ENCODE data around the gene GATA5.

The GATA5 gene

DNA sequence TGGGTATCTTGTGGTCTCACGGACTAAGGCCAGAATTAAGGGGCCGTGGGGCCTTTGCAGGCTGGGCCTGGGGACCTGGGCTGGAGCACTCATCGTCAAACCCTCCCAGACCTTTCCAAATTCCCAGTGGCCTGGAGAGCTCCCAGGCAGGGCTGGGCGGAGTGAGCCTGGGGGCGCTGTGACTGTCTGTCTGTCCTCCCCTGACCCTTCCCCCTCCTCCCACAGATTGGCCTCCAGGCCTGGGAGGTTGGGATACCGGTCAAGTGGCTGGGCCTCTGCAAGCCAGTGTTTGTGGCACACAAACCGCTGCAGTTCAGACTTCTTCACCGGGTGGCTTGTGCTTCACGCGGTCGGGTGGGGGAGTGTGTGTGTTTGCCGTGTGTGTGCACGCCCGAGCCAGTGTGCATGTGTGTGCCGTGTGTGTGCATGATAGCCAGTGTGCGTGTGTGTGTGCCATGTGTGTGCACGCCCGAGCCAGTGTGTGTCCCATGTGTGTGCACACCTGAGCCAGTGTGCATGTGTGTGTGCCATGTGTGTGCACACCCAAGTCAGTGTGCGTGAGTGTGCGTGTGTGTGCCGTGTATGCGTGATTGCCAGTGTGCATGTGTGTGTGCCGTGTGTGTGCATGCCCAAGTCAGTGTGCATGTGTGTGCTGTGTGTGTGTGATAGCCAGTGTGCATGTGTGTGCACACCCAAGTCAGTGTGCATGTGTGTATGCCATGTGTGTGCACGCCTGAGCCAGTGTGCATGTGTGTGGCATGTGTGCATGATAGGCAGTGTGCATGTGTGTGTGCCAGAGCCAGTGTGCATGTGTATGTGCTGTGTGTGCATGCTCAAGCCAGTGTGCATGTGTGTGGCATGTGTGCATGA is 54.7 kb downstream of the GATA5 start:
- no peaks in the 10 kb centered on the region for H3K36me3 ChIP-seq (ENCODE audit: control insufficient read depth in 1 of 2, insufficient read depth in 2 of 2, low read depth in 1 of 2, low read length in 2 of 2)
- peak overlapping the region in 1 of 2 experiments; percentile 28 for H3K14ac ChIP-seq (ENCODE audit: low read length in 2 of 2)
- H2BK12ac ChIP-seq (ENCODE audit: low read length in 2 of 2): no peak overlapping the region
- no peaks in the 10 kb centered on the region for H3K79me1 ChIP-seq (replicated peaks; ENCODE audit: low read length, poor library complexity, severe bottlenecking)
- H3K27ac ChIP-seq (ENCODE audit: low read length, poor library complexity, severe bottlenecking): no peak overlapping the region
- no peak overlapping the region for H4K8ac ChIP-seq (ENCODE audit: low read length)
- H3K27me3 ChIP-seq (ENCODE audit: control insufficient read depth in 1 of 2, insufficient read depth in 1 of 2, low read length in 2 of 2): peaks cover 4 to 64% of the 10 kb centered on the region in 2 experiments
- H2AFZ ChIP-seq (ENCODE audit: low read depth, low read length): no peak overlapping the region
- H2BK120ac ChIP-seq (ENCODE audit: low read depth, low read length): no peak overlapping the region
- H2AK5ac ChIP-seq (ENCODE audit: low read length, severe bottlenecking): no peak overlapping the region
- no peak overlapping the region for H2BK5ac ChIP-seq (ENCODE audit: low read depth, low read length, poor library complexity, severe bottlenecking)
- no peak for DNase-seq
- H3K9ac ChIP-seq (ENCODE audit: low read length): no peak overlapping the region
- H3K23ac ChIP-seq (ENCODE audit: low read length in 2 of 2): no peak overlapping the region
- H4K91ac ChIP-seq (ENCODE audit: low read length): peak overlapping the region; percentile 45
- no peak overlapping the region for H3K4ac ChIP-seq (ENCODE audit: low read depth in 1 of 2, low read length in 2 of 2)
- no peak overlapping the region for H3K18ac ChIP-seq (ENCODE audit: low read depth in 1 of 2, low read length in 2 of 2)
- 83% methylated on average over 24 of the region's 24 CpGs for WGBS
- H3K4me3 ChIP-seq (ENCODE audit: insufficient read depth in 1 of 2, low read depth in 1 of 2, low read length in 2 of 2): no peak overlapping the region
- no peak overlapping the region for H3K4me2 ChIP-seq (ENCODE audit: low read length, poor library complexity, severe bottlenecking)
- peaks cover 1% of the 10 kb centered on the region for H3K4me1 ChIP-seq (ENCODE audit: control insufficient read depth, insufficient read depth, low read depth, low read length)
- H2BK15ac ChIP-seq (ENCODE audit: low read depth, poor library complexity, severe bottlenecking): no peak overlapping the region
- no peaks in the 10 kb centered on the region for H3K9me3 ChIP-seq (ENCODE audit: control insufficient read depth, low read length)

DNA sequence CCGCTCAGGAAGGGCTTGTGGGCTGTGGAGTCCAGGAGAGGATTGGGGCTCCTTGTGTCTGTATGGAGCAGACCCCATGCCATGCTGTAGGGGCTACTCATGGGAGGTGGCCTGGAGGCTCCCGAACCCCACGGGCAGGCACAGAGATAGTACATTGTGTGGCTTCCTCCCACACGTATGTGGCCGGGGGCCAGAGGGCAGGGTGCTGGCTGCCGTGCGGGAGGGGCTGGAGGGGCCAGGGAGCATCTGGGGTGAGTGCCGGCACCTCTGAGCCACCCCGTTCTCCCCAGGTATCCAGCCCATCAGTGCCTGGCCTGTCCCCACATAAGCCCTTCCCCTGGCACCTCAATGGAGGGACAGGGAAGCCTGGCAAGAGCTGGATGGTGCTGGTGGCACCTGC is 56.0 kb downstream of the GATA5 start:
- Histone ChIP-seq H3K14ac (ENCODE audit: low read length in 2 of 2) (no peak overlapping the region), H3K79me1 (replicated peaks; ENCODE audit: low read length, poor library complexity, severe bottlenecking) (no peaks in the 10 kb centered on the region), H3K4me2 (ENCODE audit: low read length, poor library complexity, severe bottlenecking) (no peak overlapping the region), H4K91ac (ENCODE audit: low read length) (no peak overlapping the region), H3K4me1 (ENCODE audit: control insufficient read depth, insufficient read depth, low read depth, low read length) (peaks cover 3% of the 10 kb centered on the region), H2AK5ac (ENCODE audit: low read length, severe bottlenecking) (no peak overlapping the region), H2BK5ac (ENCODE audit: low read depth, low read length, poor library complexity, severe bottlenecking) (no peak overlapping the region), H3K9me3 (ENCODE audit: control insufficient read depth, low read length) (no peaks in the 10 kb centered on the region), H3K27me3 (ENCODE audit: control insufficient read depth in 1 of 2, insufficient read depth in 1 of 2, low read length in 2 of 2) (peaks cover 7 to 62% of the 10 kb centered on the region in 2 experiments), H3K4ac (ENCODE audit: low read depth in 1 of 2, low read length in 2 of 2) (no peak overlapping the region), H3K36me3 (ENCODE audit: control insufficient read depth in 1 of 2, insufficient read depth in 2 of 2, low read depth in 1 of 2, low read length in 2 of 2) (no peaks in the 10 kb centered on the region), H3K18ac (ENCODE audit: low read depth in 1 of 2, low read length in 2 of 2) (no peak overlapping the region), H2BK15ac (ENCODE audit: low read depth, poor library complexity, severe bottlenecking) (no peak overlapping the region), H2BK12ac (ENCODE audit: low read length in 2 of 2) (no peak overlapping the region), H3K9ac (ENCODE audit: low read length) (no peak overlapping the region), H3K27ac (ENCODE audit: low read length, poor library complexity, severe bottlenecking) (no peak overlapping the region), H3K23ac (ENCODE audit: low read length in 2 of 2) (no peak overlapping the region), H3K4me3 (ENCODE audit: insufficient read depth in 1 of 2, low read depth in 1 of 2, low read length in 2 of 2) (no peak overlapping the region), H2BK120ac (ENCODE audit: low read depth, low read length) (no peak overlapping the region), H4K8ac (ENCODE audit: low read length) (no peak overlapping the region), H2AFZ (ENCODE audit: low read depth, low read length) (no peak overlapping the region)
- WGBS: 84% methylated on average over 9 of the region's 9 CpGs
- no peak for DNase-seq

DNA sequence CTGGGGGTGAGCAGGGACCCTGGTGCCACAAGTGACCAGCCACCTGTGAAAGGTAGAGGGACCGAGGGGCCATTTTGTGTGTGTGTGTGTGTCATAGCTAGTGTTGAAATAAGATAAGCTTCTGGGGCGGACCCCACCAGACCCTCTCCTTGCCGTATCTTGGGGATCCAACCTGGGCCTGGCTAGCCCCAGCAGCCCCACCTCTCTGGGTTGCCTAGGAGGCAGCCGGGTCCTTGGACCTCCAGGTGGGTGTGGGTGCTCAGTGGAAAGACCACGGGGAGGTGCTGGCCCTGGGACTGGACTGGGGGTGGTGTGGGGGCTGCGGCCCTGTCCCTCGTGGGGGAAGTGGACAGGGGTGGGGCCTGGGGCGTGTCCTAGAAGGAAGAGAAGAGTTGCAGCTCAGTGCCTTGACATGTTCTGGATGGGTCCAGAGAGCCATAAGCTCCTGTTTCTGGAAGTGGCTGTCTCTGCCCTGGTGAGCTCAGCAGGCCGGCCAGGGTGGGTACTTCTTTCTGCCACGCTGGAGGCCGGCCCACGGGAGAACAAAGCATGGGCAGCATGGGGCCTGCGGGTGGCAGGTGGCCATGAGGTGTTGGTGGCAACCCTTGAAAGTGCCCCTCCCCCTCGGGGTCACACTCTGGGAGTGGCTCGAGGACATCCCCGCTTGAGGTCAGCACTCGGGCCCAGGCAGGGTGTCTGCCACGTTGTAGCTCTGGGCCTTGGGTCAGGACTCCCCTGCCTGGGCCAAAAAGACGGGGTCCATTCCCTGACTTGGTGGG is 56.9 kb downstream of the GATA5 start:
- H4K8ac ChIP-seq (ENCODE audit: low read length): no peak overlapping the region
- no peak overlapping the region for H2AK5ac ChIP-seq (ENCODE audit: low read length, severe bottlenecking)
- H2BK12ac ChIP-seq (ENCODE audit: low read length in 2 of 2): no peak overlapping the region
- no peaks in the 10 kb centered on the region for H3K9me3 ChIP-seq (ENCODE audit: control insufficient read depth, low read length)
- peaks cover 7 to 59% of the 10 kb centered on the region in 2 experiments for H3K27me3 ChIP-seq (ENCODE audit: control insufficient read depth in 1 of 2, insufficient read depth in 1 of 2, low read length in 2 of 2)
- H2BK15ac ChIP-seq (ENCODE audit: low read depth, poor library complexity, severe bottlenecking): no peak overlapping the region
- no peak overlapping the region for H2AFZ ChIP-seq (ENCODE audit: low read depth, low read length)
- H3K36me3 ChIP-seq (ENCODE audit: control insufficient read depth in 1 of 2, insufficient read depth in 2 of 2, low read depth in 1 of 2, low read length in 2 of 2): no peaks in the 10 kb centered on the region
- H3K79me1 ChIP-seq (replicated peaks; ENCODE audit: low read length, poor library complexity, severe bottlenecking): no peaks in the 10 kb centered on the region
- no peak overlapping the region for H3K23ac ChIP-seq (ENCODE audit: low read length in 2 of 2)
- no peak overlapping the region for H2BK5ac ChIP-seq (ENCODE audit: low read depth, low read length, poor library complexity, severe bottlenecking)
- H2BK120ac ChIP-seq (ENCODE audit: low read depth, low read length): no peak overlapping the region
- H3K4me1 ChIP-seq (ENCODE audit: control insufficient read depth, insufficient read depth, low read depth, low read length): peaks cover 2% of the 10 kb centered on the region
- H4K91ac ChIP-seq (ENCODE audit: low read length): no peak overlapping the region
- H3K27ac ChIP-seq (ENCODE audit: low read length, poor library complexity, severe bottlenecking): no peak overlapping the region
- H3K14ac ChIP-seq (ENCODE audit: low read length in 2 of 2): no peak overlapping the region
- no peak overlapping the region for H3K18ac ChIP-seq (ENCODE audit: low read depth in 1 of 2, low read length in 2 of 2)
- H3K4ac ChIP-seq (ENCODE audit: low read depth in 1 of 2, low read length in 2 of 2): no peak overlapping the region
- 82% methylated on average over 19 of the region's 19 CpGs for WGBS
- H3K4me2 ChIP-seq (ENCODE audit: low read length, poor library complexity, severe bottlenecking): no peak overlapping the region
- no peak overlapping the region for H3K9ac ChIP-seq (ENCODE audit: low read length)
- H3K4me3 ChIP-seq (ENCODE audit: insufficient read depth in 1 of 2, low read depth in 1 of 2, low read length in 2 of 2): no peak overlapping the region
- DNase-seq: no peak

DNA sequence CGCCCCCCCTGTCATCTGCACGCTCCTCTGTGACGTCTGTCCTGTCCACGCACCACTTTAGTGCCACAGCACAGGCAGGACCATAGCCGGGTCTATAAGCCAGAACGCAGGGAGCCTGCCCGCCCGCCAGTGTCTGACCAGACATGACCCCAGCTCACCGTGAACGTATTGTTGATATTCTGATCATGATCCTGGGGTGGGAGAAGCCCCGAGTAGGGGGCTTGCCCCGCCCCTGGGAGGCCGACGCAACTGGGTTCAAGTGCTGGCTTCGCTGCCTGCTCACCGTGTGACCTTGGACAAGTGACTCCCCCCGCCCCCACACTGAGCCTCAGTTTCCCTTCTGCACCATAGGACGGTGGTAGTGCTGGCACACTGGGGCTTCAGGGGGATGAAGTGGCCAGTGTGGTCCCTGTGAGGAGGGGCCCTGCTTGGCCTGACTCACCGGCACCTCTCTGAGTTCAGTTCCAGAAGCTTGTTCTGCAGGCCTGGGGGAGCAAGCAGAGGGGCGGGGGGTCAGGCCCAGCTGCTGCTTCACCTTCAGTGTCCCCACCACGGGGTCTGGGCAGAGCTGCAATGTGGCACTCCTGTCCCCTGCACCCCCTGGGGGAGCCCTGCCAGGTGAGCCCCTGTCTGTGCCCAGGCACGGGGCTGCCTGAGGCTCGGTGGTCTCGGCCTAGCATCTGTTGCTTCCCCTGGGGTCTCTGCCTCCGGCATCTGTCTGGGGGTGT is 57.6 kb downstream of the GATA5 start:
- DNase-seq: no peak
- no peak overlapping the region for H2BK15ac ChIP-seq (ENCODE audit: low read depth, poor library complexity, severe bottlenecking)
- H3K4me1 ChIP-seq (ENCODE audit: control insufficient read depth, insufficient read depth, low read depth, low read length): peaks cover 2% of the 10 kb centered on the region
- H3K4me2 ChIP-seq (ENCODE audit: low read length, poor library complexity, severe bottlenecking): no peak overlapping the region
- H3K9ac ChIP-seq (ENCODE audit: low read length): no peak overlapping the region
- H2BK5ac ChIP-seq (ENCODE audit: low read depth, low read length, poor library complexity, severe bottlenecking): no peak overlapping the region
- H3K9me3 ChIP-seq (ENCODE audit: control insufficient read depth, low read length): no peaks in the 10 kb centered on the region
- no peak overlapping the region for H2BK12ac ChIP-seq (ENCODE audit: low read length in 2 of 2)
- H2AFZ ChIP-seq (ENCODE audit: low read depth, low read length): no peak overlapping the region
- peaks cover 7 to 54% of the 10 kb centered on the region in 2 experiments for H3K27me3 ChIP-seq (ENCODE audit: control insufficient read depth in 1 of 2, insufficient read depth in 1 of 2, low read length in 2 of 2)
- no peak overlapping the region for H3K4ac ChIP-seq (ENCODE audit: low read depth in 1 of 2, low read length in 2 of 2)
- no peak overlapping the region for H4K8ac ChIP-seq (ENCODE audit: low read length)
- H3K36me3 ChIP-seq (ENCODE audit: control insufficient read depth in 1 of 2, insufficient read depth in 2 of 2, low read depth in 1 of 2, low read length in 2 of 2): no peaks in the 10 kb centered on the region
- WGBS: 85% methylated on average over 24 of the region's 25 CpGs
- no peak overlapping the region for H3K14ac ChIP-seq (ENCODE audit: low read length in 2 of 2)
- no peak overlapping the region for H3K18ac ChIP-seq (ENCODE audit: low read depth in 1 of 2, low read length in 2 of 2)
- no peak overlapping the region for H2AK5ac ChIP-seq (ENCODE audit: low read length, severe bottlenecking)
- H3K23ac ChIP-seq (ENCODE audit: low read length in 2 of 2): no peak overlapping the region
- no peak overlapping the region for H4K91ac ChIP-seq (ENCODE audit: low read length)
- no peaks in the 10 kb centered on the region for H3K79me1 ChIP-seq (replicated peaks; ENCODE audit: low read length, poor library complexity, severe bottlenecking)
- no peak overlapping the region for H3K27ac ChIP-seq (ENCODE audit: low read length, poor library complexity, severe bottlenecking)
- no peak overlapping the region for H3K4me3 ChIP-seq (ENCODE audit: insufficient read depth in 1 of 2, low read depth in 1 of 2, low read length in 2 of 2)
- no peak overlapping the region for H2BK120ac ChIP-seq (ENCODE audit: low read depth, low read length)
